Measurements from ENCODE around the gene SLC38A8.

Gene SLC38A8

DNA sequence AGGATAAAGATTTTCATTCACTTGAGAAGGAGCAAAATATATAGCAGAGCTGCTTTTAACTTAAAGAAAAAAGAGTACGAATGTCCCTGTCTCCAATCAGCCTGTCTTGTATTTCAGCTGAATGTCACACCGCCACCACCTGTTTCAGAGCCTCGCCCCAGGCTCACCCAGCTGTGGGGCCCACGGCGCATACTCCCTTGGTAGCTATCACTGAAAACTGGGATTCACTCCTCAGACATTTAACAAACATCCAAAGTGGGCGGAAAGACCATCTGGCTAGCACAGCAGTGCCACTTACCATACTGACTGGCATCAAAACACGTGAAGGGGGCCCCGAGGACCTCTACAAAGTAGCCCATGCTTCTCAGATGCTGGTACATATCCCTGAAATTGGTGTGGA lies 25.4 kb upstream of the SLC38A8 start:
- DNase-seq = no peak

- DNase-seq = no peak
Measured at GRCh38 chr16:84067640-84068039, 25.0 kb upstream of the SLC38A8 start.

GRCh38 chr16:84065536-84066132 lies 23.0 kb upstream of the SLC38A8 start:
- DNase-seq = peak; percentile 52

DNA sequence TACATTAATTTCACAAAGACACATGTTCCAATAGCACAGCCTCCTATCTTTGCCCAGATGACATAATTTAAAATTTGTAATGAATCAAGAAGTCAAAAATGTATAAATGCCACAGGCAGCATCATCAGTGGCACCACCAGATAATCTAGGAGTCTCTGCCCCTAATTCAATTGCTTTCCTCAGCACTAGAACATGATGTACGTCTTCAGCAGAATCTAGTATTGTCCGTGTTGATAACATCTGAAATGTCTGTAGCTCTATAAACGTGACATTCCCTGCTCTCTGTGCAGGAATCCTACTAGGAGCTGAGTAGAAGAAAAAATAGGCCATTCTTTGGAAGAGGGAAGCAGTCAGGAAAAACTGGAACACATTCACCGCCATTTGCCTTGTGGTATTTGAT lies 21.4 kb upstream of the SLC38A8 start:
- no peak for DNase-seq

DNA sequence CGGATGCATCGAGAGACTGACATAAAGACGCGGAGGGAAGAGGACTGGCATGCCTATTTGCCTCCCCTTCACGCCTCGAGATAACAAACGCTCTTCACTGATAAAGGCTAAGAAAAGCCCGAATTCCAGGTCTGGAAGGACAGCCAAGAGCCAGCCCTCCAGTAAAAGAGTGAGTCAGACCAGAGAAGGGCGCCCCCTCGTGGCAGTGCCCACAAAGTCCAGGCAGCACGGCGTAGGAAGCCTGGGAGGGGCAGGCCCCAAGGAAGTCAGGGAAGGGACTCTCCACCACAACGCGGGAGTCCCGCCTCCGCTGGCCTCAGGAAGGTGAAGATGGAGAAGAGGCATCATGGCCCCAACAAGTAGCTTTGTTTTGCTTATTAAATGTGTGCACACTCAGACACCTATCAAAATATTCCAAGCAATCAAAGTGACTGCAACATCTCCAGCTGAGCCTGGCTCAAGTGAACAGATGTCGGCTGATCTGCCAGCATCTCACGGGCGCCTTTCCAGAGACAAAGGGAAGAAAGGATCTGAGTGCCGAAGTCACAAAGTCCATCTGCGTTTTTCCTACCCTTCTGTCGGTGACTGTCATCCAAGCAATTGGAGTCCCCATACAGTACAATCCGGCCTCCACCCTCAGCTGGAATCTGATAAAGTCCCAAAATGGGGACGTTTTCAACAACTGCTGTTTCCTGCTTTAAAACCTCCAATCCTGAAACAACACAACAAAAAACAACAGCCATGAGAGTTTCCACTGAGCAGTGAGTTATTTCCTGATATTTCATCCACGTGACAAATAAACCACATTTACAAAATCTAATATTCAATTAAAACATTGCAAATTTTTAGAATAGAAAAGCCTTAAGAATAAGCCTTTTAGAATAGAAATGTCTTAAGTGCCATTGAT lies 20.4 kb upstream of the SLC38A8 start:
- peak; percentile 60 for DNase-seq

DNA sequence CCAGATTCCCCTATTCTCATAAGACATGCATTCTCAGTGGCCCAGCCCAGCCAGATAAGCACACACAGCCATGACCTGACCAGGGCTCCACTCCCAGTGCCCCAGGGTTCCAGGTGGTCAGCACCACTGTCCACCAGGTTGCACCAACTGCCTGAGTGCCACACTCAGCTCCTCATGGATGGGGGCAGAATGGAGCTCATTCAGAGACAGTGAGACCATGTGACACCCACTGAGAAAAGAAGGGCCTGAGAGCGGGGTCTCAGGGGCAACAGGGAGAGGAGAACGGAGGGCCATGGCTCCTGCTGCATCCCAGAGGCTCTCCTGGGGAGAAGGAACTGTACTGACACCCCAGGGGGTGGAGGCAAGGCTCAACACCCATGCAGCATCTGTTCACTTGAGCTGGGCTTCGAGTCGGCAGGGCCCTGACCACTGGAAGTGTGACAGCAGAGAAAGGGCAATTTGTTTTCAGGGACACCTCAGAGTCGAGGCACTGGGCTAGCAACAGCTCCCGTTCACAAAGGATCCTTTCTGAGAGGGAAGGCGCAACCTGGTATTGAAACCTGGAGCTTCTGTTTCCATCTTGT lies 18.7 kb upstream of the SLC38A8 start:
- DNase-seq = no peak

DNA sequence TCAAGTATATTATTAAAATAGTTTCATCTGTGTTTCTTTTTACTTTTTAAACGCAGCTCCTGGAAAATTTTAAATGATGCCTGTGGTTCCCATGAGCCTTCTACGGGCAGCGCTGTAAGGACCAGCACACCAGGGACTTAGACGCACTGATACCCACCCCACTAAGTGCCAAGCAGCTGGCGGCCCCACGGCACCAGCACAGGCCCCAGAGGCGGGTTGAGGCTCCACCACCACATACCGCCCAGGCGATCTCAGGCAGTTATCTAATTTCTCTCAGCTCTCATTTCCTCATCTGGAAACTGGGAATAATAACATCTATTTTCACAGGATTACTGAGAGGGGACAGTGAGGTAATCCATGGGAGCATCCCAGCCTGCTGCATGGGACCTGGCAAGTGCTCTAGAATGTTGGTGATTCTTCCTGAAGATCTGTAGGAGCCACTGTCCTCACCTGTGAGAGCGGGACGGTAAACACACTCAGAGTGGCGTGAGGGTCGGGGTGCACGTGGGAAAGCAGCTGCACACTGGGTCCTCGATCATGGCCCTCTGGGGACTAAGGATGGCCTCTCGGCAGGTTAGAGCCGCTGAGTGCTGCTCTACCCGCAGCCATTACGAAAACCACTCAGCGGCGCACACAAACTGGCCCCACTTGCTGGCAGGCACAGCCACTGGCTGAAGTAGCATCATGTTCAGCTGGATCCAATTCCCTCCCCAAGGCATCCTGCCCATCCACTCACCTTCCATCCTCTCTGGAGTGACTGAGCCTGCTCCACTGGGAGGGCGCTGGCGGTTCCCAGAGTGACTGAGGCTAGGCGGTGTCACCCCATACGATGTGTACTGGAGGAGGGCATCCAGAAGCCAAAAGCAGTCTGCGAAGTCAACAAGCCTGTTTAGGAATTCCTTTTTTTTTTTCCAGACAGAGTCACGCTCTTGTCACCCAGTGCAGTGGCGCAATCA lies 17.6 kb upstream of the SLC38A8 start:
- DNase-seq = no peak

GRCh38 chr16:84059111-84059510 lies 16.5 kb upstream of the SLC38A8 start:
- no peak for DNase-seq

DNA sequence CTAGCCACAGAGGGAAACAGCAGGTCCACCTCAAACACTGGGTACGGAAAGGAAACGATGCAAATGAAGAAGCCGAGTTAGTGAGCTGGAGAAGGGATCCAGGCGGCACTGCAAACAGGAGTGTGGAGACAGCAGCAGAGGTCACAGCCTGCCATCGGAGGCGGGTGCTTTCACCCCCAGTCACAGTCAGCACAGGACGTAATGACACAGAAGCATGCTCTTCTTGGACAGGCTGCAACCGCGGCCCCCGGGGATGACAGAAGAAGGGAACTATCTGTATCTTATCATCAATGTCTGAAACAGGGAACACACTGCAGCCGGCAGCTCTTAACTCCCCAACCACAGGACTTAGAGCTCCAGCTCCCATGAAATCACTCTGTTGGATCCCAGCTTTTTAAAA lies 16.1 kb upstream of the SLC38A8 start:
- no peak for DNase-seq

GRCh38 chr16:84058211-84058610 lies 15.6 kb upstream of the SLC38A8 start:
- no peak for DNase-seq

GRCh38 chr16:84056933-84057332 lies 14.3 kb upstream of the SLC38A8 start:
- no peak for DNase-seq

GRCh38 chr16:84055801-84056634 lies 13.4 kb upstream of the SLC38A8 start:
- no peak for DNase-seq

DNA sequence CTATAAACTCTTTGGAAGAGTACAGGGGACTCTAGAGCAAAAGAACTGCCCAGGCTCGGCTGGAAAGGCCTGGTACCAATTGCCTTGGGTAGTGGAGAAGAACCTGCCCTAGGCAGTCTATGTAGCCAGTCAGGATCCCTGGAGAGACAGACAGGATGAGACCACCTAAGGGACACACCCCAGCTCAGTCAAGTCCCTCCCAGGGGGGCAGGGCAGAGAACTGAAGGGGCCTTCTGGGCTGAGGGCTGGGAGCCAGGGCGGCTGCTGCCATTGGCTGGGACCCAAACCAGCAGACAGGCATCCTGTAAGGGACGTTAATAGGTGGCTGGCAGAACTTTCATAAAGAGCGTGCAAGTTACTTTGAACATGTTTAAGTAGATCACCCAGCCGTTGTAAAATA lies 12.8 kb upstream of the SLC38A8 start:
- DNase-seq = no peak

DNA sequence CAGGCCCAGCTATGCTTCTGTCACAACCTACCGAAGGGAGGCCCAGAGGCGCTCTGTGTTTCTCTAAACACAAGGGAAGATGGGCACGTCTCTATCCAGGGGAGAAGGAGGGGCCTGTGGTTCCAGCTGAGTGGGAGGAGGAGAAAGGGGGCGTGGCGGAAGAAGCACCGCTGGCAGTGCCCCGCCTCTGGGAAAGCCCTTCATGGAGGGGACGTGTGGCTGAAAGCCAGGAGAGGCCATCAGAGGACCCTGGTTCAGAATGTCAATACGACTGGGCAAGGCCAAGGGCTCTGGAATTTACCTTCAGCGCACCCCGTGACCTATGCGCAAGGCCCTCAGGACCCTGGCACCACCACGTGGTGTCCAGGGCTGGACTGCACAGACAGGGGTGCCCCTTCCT lies 12.3 kb upstream of the SLC38A8 start:
- DNase-seq = no peak

GRCh38 chr16:84054271-84054670 lies 11.7 kb upstream of the SLC38A8 start:
- DNase-seq = no peak

DNA sequence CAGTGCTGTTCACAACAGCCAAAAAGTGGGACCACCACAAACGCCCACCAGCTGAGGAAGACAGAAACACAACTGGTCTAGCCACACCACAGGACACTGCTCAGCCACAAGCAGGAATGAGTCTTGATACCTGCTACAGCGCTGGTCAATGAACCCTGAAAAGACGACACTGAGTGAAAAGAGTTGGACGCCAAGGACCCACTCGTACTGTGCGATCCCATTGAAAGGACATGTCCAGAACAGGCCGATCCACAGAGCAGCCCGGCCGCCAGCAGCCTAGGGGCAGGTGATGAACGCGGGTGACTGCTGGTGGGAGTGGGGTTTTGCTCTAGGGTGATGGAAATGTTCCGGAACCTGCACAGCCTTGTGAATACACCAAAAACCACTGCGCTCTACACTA lies 10.6 kb upstream of the SLC38A8 start:
- no peak for DNase-seq

GRCh38 chr16:84052071-84052622 lies 9.6 kb upstream of the SLC38A8 start:
- DNase-seq = no peak

DNA sequence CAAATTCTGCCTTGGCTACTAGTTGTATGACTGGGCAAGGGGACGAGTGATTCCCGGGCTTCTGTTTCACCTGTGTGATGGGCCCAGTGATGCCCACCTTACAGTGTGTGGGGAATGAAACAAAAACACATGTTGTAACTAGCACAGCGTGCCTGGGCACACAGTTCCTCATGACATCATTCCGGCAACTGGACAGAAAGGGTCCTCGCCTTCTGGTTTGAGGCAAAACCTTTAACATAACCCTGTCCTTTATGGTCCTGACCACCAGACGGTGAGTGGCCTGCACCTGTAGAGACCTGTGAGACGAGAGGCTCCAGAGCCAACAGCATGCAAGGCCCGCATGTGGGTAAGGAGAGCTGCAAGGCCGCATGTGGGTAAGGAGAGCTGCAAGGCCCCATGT lies 7.7 kb upstream of the SLC38A8 start:
- DNase-seq = no peak

- DNase-seq = no peak
Measured at GRCh38 chr16:84049403-84050060, 6.9 kb upstream of the SLC38A8 start.

DNA sequence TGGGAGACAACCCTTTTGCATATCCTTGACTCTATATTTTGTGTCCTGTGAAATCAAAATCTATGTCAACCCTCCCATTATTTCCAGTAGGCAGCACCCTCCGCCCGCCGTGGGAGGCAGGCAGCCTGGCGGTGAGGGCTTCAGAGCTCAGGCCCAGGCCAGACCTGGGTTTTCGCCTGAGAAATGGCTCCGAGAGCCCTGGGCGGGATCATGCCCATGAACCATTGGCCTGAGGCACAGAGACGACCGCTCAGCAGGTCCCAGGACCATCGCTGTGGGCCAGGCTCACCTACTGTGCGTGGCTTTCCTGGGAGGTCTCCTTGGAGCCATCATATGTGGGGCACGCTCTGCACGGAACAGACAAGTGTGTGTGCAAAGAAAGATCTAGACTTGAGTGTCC lies 6.3 kb upstream of the SLC38A8 start:
- no peak for DNase-seq

GRCh38 chr16:84048270-84048669 lies 5.7 kb upstream of the SLC38A8 start:
- DNase-seq = no peak

All from fibroblast of skin of abdomen (primary cell).